Measurements from ENCODE around the gene PRKG1.

The PRKG1 gene

DNA sequence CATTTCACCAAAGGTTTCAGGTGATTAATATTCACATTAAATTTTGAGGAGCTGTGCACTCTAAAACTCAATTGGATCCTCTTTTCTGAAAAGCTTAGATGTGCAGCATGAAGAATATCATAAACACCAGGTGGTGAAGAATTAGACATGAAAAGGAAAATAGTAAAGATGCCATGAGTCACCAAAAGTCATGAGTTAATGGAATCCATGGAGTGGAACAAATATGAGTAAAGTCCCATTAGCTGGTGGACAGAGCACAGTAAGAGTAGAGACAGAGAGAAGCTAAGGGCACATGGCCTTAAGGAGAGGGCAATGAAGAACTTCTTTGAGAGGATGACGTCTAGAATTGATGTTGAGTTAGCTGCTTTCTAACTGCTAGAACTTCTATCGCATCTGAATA, 353.5 kb downstream of the PRKG1 start:
- TF ChIP-seq EGR1 (IDR thresholded peaks at IDR 0.05) (no peak), TEAD4 (IDR thresholded peaks at IDR 0.05) (no peak), YY1 (IDR thresholded peaks at IDR 0.05; ENCODE audit: low read depth) (no peak), ZBTB7A (IDR thresholded peaks at IDR 0.05; ENCODE audit: low read depth) (no peak), TAF1 (IDR thresholded peaks at IDR 0.05; ENCODE audit: low read depth) (no peak), FOXM1 (IDR thresholded peaks at IDR 0.05; ENCODE audit: borderline replicate concordance, low read depth) (no peak), CEBPB (IDR thresholded peaks at IDR 0.05) (no peak), RAD21 (IDR thresholded peaks at IDR 0.05; ENCODE audit: low read depth) (no peak), TCF12 (IDR thresholded peaks at IDR 0.05; ENCODE audit: low read depth) (no peak), EP300 (IDR thresholded peaks at IDR 0.05; ENCODE audit: borderline replicate concordance) (no peak), CREB1 (IDR thresholded peaks at IDR 0.05; ENCODE audit: low read depth) (no peak), NFIC (IDR thresholded peaks at IDR 0.05) (no peak)
- TF ChIP-seq, protein P1, sequence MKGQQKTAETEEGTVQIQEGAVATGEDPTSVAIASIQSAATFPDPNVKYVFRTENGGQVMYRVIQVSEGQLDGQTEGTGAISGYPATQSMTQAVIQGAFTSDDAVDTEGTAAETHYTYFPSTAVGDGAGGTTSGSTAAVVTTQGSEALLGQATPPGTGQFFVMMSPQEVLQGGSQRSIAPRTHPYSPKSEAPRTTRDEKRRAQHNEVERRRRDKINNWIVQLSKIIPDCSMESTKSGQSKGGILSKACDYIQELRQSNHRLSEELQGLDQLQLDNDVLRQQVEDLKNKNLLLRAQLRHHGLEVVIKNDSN (IDR thresholded peaks at IDR 0.05), result no peak
- TF ChIP-seq, protein P2, sequence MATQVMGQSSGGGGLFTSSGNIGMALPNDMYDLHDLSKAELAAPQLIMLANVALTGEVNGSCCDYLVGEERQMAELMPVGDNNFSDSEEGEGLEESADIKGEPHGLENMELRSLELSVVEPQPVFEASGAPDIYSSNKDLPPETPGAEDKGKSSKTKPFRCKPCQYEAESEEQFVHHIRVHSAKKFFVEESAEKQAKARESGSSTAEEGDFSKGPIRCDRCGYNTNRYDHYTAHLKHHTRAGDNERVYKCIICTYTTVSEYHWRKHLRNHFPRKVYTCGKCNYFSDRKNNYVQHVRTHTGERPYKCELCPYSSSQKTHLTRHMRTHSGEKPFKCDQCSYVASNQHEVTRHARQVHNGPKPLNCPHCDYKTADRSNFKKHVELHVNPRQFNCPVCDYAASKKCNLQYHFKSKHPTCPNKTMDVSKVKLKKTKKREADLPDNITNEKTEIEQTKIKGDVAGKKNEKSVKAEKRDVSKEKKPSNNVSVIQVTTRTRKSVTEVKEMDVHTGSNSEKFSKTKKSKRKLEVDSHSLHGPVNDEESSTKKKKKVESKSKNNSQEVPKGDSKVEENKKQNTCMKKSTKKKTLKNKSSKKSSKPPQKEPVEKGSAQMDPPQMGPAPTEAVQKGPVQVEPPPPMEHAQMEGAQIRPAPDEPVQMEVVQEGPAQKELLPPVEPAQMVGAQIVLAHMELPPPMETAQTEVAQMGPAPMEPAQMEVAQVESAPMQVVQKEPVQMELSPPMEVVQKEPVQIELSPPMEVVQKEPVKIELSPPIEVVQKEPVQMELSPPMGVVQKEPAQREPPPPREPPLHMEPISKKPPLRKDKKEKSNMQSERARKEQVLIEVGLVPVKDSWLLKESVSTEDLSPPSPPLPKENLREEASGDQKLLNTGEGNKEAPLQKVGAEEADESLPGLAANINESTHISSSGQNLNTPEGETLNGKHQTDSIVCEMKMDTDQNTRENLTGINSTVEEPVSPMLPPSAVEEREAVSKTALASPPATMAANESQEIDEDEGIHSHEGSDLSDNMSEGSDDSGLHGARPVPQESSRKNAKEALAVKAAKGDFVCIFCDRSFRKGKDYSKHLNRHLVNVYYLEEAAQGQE (IDR thresholded peaks at IDR 0.05; ENCODE audit: low read depth), result no peak
- TF ChIP-seq, protein P3, sequence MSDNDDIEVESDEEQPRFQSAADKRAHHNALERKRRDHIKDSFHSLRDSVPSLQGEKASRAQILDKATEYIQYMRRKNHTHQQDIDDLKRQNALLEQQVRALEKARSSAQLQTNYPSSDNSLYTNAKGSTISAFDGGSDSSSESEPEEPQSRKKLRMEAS (IDR thresholded peaks at IDR 0.05), result no peak

DNA sequence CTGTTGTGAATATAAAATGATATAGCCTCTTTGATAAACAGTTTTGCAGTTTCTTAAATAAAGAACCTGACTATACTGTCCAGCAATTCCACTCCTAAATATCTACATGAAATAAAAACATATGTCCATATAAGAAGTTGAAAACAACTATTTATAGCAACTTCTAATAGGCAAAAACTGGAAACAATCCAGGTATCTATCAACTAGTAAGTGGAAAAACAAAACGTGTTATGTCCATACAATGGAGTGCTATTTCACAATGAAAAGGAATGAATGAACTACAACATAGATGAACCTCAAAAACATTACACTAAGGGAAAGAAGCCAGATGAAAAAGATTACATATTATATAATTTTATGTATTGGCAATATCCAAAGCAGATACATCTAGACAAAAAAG, 356.2 kb downstream of the PRKG1 start:
- TF ChIP-seq, protein P2 (IDR thresholded peaks at IDR 0.05; ENCODE audit: low read depth), result no peak
- no peak for TF ChIP-seq FOXM1 (IDR thresholded peaks at IDR 0.05; ENCODE audit: borderline replicate concordance, low read depth)
- TF ChIP-seq, protein P3 (IDR thresholded peaks at IDR 0.05), result no peak
- no peak for TF ChIP-seq YY1 (IDR thresholded peaks at IDR 0.05; ENCODE audit: low read depth)
- TF ChIP-seq CEBPB (IDR thresholded peaks at IDR 0.05), result no peak
- TF ChIP-seq ZBTB7A (IDR thresholded peaks at IDR 0.05; ENCODE audit: low read depth), result no peak
- TF ChIP-seq CREB1 (IDR thresholded peaks at IDR 0.05; ENCODE audit: low read depth), result no peak
- no peak for TF ChIP-seq RAD21 (IDR thresholded peaks at IDR 0.05; ENCODE audit: low read depth)
- no peak for TF ChIP-seq TCF12 (IDR thresholded peaks at IDR 0.05; ENCODE audit: low read depth)
- TF ChIP-seq TAF1 (IDR thresholded peaks at IDR 0.05; ENCODE audit: low read depth), result no peak
- TF ChIP-seq EP300 (IDR thresholded peaks at IDR 0.05; ENCODE audit: borderline replicate concordance), result no peak
- no peak for TF ChIP-seq EGR1 (IDR thresholded peaks at IDR 0.05)
- no peak for TF ChIP-seq TEAD4 (IDR thresholded peaks at IDR 0.05)
- TF ChIP-seq NFIC (IDR thresholded peaks at IDR 0.05), result no peak
- TF ChIP-seq, protein P1 (IDR thresholded peaks at IDR 0.05), result no peak

DNA sequence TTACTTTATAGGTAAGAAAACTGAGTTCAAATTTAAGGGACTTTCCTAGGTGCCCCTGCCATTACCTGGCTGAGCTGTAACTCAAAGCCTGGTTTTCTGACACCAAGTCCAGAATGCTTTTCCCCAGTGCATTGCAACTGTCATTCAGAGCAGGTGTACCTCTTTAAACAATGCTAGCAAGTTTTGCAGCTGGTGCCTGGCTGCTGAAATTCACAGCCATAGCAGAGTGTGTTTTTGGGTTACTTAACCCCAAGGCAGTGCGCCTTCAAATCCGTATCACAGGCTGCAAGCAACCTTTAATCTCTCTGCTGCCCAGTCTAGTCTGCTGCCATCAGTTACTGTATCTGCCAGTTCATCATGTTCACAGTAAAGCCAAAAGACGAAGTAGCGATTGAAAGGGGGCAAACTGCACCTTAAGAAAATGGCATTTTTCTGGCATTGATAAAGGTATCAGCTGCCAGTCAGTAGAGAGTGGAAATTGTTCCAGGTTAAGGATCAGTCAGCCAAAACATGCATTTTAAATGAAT, 359.7 kb downstream of the PRKG1 start:
- no peak for TF ChIP-seq EP300 (IDR thresholded peaks at IDR 0.05; ENCODE audit: borderline replicate concordance)

DNA sequence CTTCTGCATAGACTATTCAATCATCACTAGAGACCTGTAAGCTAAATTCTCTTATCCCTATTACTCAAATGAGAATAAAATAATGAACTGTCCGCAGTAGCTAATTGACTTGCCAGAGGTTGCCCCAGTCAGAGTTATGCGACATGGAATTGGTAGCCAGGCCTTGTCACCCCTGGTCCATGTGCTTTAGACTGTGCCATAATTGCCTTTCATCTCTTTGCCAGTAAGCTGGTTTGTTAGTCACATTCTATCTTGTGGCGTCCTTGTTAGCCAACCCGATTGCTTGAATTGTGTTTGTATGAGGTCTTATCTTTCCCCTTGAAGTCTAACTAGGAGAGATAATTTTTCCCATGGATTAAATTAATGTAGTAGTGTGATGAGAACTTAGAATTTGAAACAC, 362.5 kb downstream of the PRKG1 start:
- TF ChIP-seq TCF12 (IDR thresholded peaks at IDR 0.05; ENCODE audit: low read depth), result no peak
- TF ChIP-seq, protein P3 (IDR thresholded peaks at IDR 0.05), result no peak
- TF ChIP-seq, protein P2 (IDR thresholded peaks at IDR 0.05; ENCODE audit: low read depth), result no peak
- TF ChIP-seq FOXM1 (IDR thresholded peaks at IDR 0.05; ENCODE audit: borderline replicate concordance, low read depth), result no peak
- no peak for TF ChIP-seq NFIC (IDR thresholded peaks at IDR 0.05)
- TF ChIP-seq ZBTB7A (IDR thresholded peaks at IDR 0.05; ENCODE audit: low read depth), result no peak
- TF ChIP-seq YY1 (IDR thresholded peaks at IDR 0.05; ENCODE audit: low read depth), result no peak
- TF ChIP-seq EGR1 (IDR thresholded peaks at IDR 0.05), result no peak
- TF ChIP-seq, protein P1 (IDR thresholded peaks at IDR 0.05), result no peak
- TF ChIP-seq CEBPB (IDR thresholded peaks at IDR 0.05), result no peak
- no peak for TF ChIP-seq CREB1 (IDR thresholded peaks at IDR 0.05; ENCODE audit: low read depth)
- TF ChIP-seq TAF1 (IDR thresholded peaks at IDR 0.05; ENCODE audit: low read depth), result no peak
- TF ChIP-seq TEAD4 (IDR thresholded peaks at IDR 0.05), result no peak
- no peak for TF ChIP-seq RAD21 (IDR thresholded peaks at IDR 0.05; ENCODE audit: low read depth)
- no peak for TF ChIP-seq EP300 (IDR thresholded peaks at IDR 0.05; ENCODE audit: borderline replicate concordance)

Measured in Ishikawa (cell line).